OCI-LY1 (cell line): Measurements from ENCODE around the gene TTC28.
"Not testable (repeated sequence)": the region's sequence is repeated elsewhere in the genome, so short reads cannot be mapped to it uniquely, and the experiment has no call there.

Experiments
- EZH2 ChIP-seq: fragments of 200-600 bp; sonication (generic), shearing (Covaris generic); IDR thresholded peaks from 2 replicates; pipeline ENCODE4 v1.8.0; 2017; ENCODE audit warnings: borderline replicate concordance, mixed run types, mild to moderate bottlenecking, antibody characterized with exemption, low read length, moderate library complexity, mixed read lengths
- TF ChIP-seq, protein P1 (sequence below): fragments of 200-600 bp; sonication (generic), shearing (Covaris generic); IDR thresholded peaks from 2 replicates; pipeline ENCODE4 v1.5.1; 2017; ENCODE audit warnings: mild to moderate bottlenecking, antibody characterized with exemption, low read length, moderate library complexity, mixed read lengths

GRCh38 chr22:28615423-28615822, 64.2 kb downstream of the TTC28 start:
- TF ChIP-seq, protein P1, sequence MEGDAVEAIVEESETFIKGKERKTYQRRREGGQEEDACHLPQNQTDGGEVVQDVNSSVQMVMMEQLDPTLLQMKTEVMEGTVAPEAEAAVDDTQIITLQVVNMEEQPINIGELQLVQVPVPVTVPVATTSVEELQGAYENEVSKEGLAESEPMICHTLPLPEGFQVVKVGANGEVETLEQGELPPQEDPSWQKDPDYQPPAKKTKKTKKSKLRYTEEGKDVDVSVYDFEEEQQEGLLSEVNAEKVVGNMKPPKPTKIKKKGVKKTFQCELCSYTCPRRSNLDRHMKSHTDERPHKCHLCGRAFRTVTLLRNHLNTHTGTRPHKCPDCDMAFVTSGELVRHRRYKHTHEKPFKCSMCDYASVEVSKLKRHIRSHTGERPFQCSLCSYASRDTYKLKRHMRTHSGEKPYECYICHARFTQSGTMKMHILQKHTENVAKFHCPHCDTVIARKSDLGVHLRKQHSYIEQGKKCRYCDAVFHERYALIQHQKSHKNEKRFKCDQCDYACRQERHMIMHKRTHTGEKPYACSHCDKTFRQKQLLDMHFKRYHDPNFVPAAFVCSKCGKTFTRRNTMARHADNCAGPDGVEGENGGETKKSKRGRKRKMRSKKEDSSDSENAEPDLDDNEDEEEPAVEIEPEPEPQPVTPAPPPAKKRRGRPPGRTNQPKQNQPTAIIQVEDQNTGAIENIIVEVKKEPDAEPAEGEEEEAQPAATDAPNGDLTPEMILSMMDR = not testable (repeated sequence)
- not testable (repeated sequence) for TF ChIP-seq EZH2
